SK-MEL-5 (cell line): ENCODE data around the gene GNA14. TPM values are rescaled to one million over a fixed set of nuclear protein-coding genes. Genes with fewer than 3 reads are reported as not detected.

Experiments used
- DNase-seq: peaks from one replicate; pipeline ENCODE4 v3.0.0-alpha.2; 2016; ENCODE audit warnings: low read depth, low spot score
- in situ Hi-C: cut with HindIII; loops from 2 replicates; pipeline ENCODE4 v1.10.0; 2016; ENCODE audit warnings: low sequenced_read_pairs, high pct_unique_total_duplicates, low pct_unique_long_range_greater_than_20kb
- total RNA-seq: library from RNA; depleted of rRNA; stranded (reverse); fragments of >200 nt; shearing (Covaris generic); gene quantifications from 2 replicates; pipeline ENCODE4 v1.2.3, GENCODE V29; 2014

The GNA14 gene
- total RNA-seq, 1 experiment from 2014 or later = 0.05 TPM

GRCh38 chr9:77562019-77562748 lies 85.9 kb downstream of the GNA14 start:
- in situ Hi-C loops = no loop called here

DNA sequence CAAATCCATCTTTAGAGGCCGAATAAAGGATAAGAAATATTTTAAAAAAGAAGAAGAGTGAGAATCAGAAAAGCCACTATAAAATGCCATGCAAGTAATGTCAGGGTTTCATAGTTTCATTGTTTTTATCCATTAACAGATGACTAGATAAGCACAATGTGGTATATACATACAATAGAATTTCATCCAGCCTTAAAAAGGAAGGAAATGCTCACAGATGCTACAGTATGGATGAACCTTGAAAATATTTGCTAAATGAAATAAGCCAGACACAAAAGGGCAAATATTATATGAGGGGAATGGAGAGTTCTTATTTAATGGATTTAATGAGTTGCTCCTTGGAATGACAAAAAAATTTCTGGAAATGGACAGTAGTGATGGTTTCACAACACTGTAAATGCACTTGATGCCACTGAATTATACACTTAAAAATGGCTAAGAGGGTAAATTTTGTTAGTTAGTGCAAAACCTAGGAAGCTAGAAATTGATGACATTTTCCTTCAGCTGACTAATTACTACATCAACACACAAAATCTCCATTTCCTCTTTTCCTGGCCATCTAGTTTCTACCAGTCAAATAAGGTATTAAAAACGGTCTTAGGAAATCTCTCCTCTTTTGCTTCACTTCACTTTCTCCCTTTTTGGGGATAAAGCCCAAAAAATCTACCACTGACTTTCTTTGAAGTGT lies 86.6 kb downstream of the GNA14 start:
- no peak for DNase-seq
- in situ Hi-C loops = no loop called here

More at GRCh38 chr9:77562019-77562748, 85.9 kb downstream of the GNA14 start:
- no peak for DNase-seq

DNA sequence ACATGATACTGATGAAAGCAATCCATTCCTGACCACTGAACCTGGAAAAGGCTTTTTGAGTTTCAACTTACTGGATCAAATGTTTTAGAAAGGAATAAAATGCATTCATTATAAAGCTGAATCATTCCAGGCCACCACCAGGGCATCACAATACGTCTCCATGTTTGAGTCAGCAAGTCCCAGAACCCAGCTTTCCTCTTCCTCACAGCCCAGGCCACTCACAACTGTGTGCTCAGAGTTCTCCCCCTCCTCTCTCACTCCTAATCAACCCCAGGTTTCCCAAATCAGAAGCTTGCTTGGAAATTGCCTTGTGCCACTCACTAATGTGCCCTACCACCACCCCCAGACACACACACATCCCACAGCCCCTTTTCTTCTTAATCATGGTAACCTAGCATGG lies 91.7 kb downstream of the GNA14 start:
- DNase-seq = no peak
- in situ Hi-C loops = no loop called here

DNA sequence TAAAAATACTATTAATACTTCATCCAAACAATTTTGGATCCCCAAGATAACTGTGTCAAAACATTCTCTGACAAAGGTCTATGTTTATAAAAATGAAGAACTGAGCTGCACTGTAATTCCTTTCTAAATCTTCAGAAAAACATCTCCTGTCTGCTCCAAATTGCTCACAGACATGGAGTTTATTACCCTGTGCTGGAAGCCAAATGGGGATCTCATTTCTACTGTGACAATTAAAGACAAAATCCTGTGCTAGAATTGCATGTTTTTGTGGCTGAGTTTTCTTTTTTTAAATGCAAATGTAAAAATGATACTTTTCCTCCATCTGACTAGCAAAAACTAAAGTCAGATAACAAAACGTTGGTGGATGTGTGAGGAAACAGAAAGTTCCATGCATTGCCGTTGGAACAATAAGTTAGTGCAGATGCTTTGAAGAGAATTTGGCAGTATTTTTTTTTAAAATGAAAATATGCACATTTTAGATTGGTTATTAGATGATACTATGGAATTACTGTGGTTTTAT lies 93.5 kb downstream of the GNA14 start:
- in situ Hi-C loops = no loop called here
- DNase-seq = no peak

DNA sequence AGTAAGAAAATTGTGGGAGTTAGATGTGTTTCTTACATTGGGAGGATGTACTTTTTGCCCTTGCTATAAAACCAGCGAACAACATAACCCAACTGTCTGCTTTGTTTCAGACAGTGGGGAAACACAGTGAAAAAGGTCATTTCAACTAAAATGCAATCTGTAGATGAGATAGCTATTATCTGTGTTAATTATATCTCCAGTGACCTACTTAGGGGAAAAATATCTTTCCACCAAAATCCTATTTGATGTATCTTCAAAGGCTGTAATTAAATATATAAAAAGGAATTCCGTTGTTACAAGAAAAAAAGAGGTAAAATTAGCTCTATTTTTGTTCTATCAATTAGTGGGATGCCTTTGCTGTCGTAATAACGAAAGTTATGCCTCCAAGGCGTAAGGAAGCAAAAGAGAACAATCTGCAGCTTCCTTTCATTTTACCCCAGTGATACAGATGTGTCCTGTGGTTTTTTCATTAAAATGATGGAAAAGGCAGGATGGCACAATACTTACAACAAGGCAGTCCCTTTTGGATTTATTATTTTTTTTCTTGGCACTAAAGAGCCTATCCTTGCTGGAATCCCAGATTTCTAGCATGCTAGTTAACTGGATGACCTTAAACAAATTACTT lies 100.9 kb downstream of the GNA14 start:
- in situ Hi-C loops = no loop called here
- DNase-seq = no peak

DNA sequence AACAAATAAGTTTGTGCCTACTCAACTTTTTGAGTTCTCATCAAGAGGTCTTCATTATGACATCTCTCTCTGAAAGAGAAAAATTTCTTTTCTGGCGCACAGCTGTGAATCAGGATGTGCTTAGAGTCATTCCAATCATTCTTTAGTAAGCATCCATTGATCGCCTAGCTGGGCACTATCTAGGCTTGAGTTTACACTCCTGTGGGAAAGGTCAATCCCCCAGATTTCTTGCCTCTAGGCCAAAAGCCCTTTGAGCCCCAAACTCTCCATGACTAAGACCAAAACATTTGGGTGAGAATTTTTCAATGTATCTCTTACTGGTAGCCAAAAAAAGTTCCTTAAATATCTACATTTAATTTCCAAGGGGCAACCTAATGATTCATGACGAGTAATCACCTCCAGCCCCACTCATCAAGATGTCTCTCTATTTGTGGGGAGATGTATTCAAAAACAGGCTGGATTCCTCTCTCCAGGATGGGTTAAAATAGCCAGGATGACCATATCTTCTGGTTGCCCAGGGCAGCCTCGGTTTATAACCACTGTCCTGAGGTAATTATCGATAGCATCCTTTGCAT lies 101.7 kb downstream of the GNA14 start:
- no peak for DNase-seq
- in situ Hi-C loops = no loop called here

DNA sequence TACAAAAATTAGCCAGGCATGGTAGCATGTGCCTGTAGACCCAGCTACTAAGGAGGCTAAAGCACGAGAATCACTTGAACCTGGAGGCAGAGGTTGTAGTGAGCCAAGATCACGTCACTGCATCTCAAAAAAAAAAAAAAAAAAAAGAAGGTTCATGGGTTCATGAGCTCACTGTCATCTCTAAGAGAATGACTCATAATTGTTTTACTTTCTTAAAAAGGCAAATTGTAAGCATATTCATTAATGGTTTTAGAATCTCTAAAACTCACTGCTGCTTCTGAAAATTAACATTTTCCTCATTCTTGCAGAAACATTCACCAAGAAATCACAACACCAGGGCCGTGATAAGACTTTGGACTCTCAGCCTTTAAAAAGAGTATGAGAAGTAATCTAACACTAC lies 103.6 kb downstream of the GNA14 start:
- in situ Hi-C loops = no loop called here
- DNase-seq = no peak

- in situ Hi-C loops = no loop called here
- DNase-seq = no peak
These were observed 104.8 kb downstream of the GNA14 start for GRCh38 chr9:77543131-77543822.

- DNase-seq = no peak
- in situ Hi-C loops = no loop called here
These were observed 106.5 kb downstream of the GNA14 start for GRCh38 chr9:77541600-77541999.

- in situ Hi-C loops = no loop called here
- DNase-seq = no peak
These were observed 107.1 kb downstream of the GNA14 start for GRCh38 chr9:77541055-77541454.

GRCh38 chr9:77534376-77535057 lies 113.6 kb downstream of the GNA14 start:
- in situ Hi-C loops = no loop called here
- DNase-seq = peak; percentile 90

DNA sequence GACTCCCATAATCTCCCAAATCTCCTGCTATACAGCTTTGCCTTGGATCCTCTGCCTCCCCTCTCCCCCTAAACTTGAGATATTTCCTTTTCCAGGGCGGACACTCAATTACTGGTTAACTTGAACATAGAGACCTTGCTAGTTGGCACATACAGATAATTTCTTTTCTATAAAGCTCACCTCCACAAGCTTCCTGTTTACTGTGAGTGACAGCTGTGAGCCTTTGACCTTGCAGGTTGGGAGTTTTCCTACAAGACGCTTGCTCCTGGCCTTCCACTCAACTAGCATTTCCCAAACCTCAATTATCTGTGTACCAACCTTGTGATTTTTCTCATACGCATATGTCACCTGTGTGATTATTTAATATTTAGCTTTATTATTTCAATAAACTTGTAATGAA lies 114.5 kb downstream of the GNA14 start:
- DNase-seq = no peak
- in situ Hi-C loops = no loop called here

GRCh38 chr9:77532607-77533006 lies 115.5 kb downstream of the GNA14 start:
- DNase-seq = no peak
- in situ Hi-C loops = no loop called here

DNA sequence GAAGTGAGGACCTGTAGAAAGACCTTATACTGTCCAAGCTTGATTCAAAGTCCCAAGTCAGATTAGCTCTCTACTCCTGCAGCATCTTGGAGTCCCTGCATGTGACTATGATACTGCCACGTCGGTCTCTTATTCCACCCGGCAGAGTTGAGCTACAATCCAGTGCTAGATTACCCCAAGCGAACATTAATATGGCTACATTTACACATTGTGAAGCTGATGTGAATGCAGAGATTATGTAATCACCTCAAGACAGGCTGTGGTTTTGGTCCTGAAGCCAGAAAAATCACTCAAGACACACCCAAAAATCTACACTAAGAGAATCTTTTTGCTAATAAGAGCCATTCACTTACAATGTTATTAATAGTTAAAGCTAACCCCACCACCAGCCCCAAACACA lies 116.7 kb downstream of the GNA14 start:
- DNase-seq = no peak
- in situ Hi-C loops = no loop called here

- DNase-seq = no peak
- in situ Hi-C loops = no loop called here
These were observed 124.2 kb downstream of the GNA14 start for GRCh38 chr9:77523891-77524290.

DNA sequence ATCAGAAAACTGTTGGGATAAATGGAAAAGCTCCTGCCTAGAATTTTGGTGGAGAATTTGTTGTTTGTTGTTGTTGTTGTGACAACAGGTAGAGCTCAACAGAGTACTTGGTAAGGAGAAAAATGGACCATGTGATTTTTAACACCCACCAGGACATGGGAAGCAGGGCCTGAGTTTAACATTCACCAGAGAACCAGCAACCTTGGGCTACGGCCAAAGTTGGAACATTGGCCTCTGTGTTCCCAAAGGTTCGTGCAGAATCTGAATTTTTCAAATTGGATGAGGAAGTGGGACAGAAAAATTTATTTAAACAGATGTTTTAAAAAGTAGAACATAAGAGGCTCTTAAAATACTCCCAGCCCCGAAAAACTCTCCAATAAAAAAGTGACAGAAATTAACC lies 127.0 kb downstream of the GNA14 start:
- DNase-seq = peak; percentile 49
- in situ Hi-C loops = no loop called here

DNA sequence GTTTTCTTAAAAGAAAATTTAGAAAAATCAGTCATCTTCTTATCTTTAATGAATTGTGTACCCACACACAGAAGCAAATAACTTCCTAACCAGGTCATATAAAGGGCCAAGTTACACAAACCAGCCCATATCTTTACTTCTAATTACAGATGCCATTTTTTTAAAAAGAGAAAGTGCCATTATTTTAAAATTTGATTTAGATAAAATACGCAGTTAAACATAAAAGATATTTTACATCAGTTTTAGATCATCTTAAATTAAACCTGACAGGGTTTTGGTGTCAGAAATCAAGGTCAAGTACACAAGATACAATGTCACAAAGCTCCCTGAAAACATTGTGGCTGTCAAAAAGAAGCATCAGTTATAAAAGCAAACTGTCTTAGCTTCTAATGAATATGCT lies 129.4 kb downstream of the GNA14 start:
- in situ Hi-C loops = no loop called here
- DNase-seq = no peak
